K562 (cell line): ENCODE data around the gene GSG1. TPM values are rescaled to one million over a fixed set of nuclear protein-coding genes. Genes with fewer than 3 reads are reported as not detected.

ENCODE experiments used
- BACH1 ChIP-seq: fragments of 200-800 bp; sonication (Bioruptor generic); IDR thresholded peaks from 2 replicates; pipeline ENCODE4 v1.6.1; 2016; ENCODE audit warnings: missing genetic modification characterization, missing compliant biosample characterization
- DDX20 ChIP-seq: fragments of 450-650 bp; IDR thresholded peaks from 2 replicates; pipeline ENCODE4 v1.6.1; 2016; ENCODE audit warnings: missing genetic modification characterization, low read depth, mild to moderate bottlenecking, missing compliant biosample characterization, moderate library complexity
- ETV6 ChIP-seq, 3 experiments: fragments of 150-350 bp in 1 of 3; sonication (generic) in 1 of 3; formaldehyde crosslinking in 1 of 3; IDR thresholded peaks; 2 replicates each; pipeline versions ENCODE4 v1.6.1 to v1.8.0; 2014 to 2022; ENCODE audit warnings: borderline replicate concordance in 2 of 3, low read depth in 2 of 3, antibody characterized with exemption in 1 of 3, low read length in 1 of 3, mild to moderate bottlenecking in 1 of 3, missing genetic modification reagents in 1 of 3
- MNT ChIP-seq, 2 experiments: fragments of 450-650 bp; conservative IDR thresholded peaks; 2 replicates each; pipeline ENCODE4 v1.6.1; 2017; ENCODE audit warnings: mild to moderate bottlenecking in 2 of 2, moderate library complexity in 2 of 2
- NFE2 ChIP-seq: IDR thresholded peaks from 2 replicates; pipeline ENCODE4 v1.6.1; 2014; ENCODE audit warnings: antibody characterized with exemption, low read depth
- REST ChIP-seq, 2 experiments: fragments of 450-650 bp; formaldehyde crosslinking in 1 of 2; IDR thresholded peaks; 2 replicates each; pipeline versions ENCODE4 v1.4.0 to v1.6.1; 2014 to 2020; ENCODE audit warnings: mild to moderate bottlenecking in 2 of 2, borderline replicate concordance in 1 of 2, low read depth in 1 of 2
- THRB ChIP-seq: fragments of 450-650 bp; formaldehyde crosslinking; conservative IDR thresholded peaks from 2 replicates; pipeline ENCODE4 v1.4.0; 2022; ENCODE audit warnings: mild to moderate bottlenecking, missing genetic modification characterization
- ZBTB11 ChIP-seq, 3 experiments: fragments of 200-800 bp in 1 of 3; fragments of 250-450 bp in 1 of 3; fragments of 450-650 bp in 1 of 3; sonication (Bioruptor Pico) in 1 of 3; sonication (Bioruptor generic) in 1 of 3; formaldehyde crosslinking in 1 of 3; IDR thresholded peaks; 2 replicates each; pipeline versions ENCODE4 v1.6.1 to v1.8.0; 2016 to 2022; ENCODE audit warnings: mild to moderate bottlenecking in 2 of 3, missing genetic modification characterization in 2 of 3, missing compliant biosample characterization in 1 of 3, moderate library complexity in 1 of 3
- ZNF174 ChIP-seq: fragments of 250-450 bp; sonication (Bioruptor Pico); IDR thresholded peaks from 2 replicates; pipeline ENCODE4 v1.4.0; 2020; ENCODE audit warnings: mild to moderate bottlenecking
- polyA plus RNA-seq, 8 experiments: library from polyadenylated mRNA; depleted of rRNA in 4 of 8; stranded (reverse) in 5 of 8; unstranded in 3 of 8; fragments of >200 nt; fragmentation: Nextera tagmentation in 2 of 8; fragmentation: Illumina TruSeq in 1 of 8; extraction: Ambion mirVana in 2 of 8; extraction: Trizol in 1 of 8; gene quantifications; 2 replicates each; pipeline versions ENCODE4 v1.2.1 to v1.2.3, GENCODE V29; 2011 to 2014; ENCODE audit warnings: inconsistent platforms in 1 of 8, missing spikeins in 1 of 8
- total RNA-seq, 7 experiments: library from RNA; depleted of rRNA in 6 of 7; stranded (reverse); fragments of >200 nt in 6 of 7; fragmentation: Illumina TruSeq in 2 of 7; extraction: Trizol in 2 of 7; gene quantifications; 2 replicates each; pipeline versions ENCODE4 v1.2.1 to v1.2.3, GENCODE V29; 2011 to 2021; ENCODE audit warnings: low replicate concordance in 1 of 7

Gene GSG1
- total and polyA plus RNA-seq, 9 of the 15 experiments (the other 6 are each of a cell fraction or from before 2014, with no cell fraction given), result not detected

GRCh38 chr12:13066014-13066413 lies 37.5 kb downstream of the GSG1 start (continued):
- no peak for TF ChIP-seq REST (IDR thresholded peaks at IDR 0.05; ENCODE audit: borderline replicate concordance)
- TF ChIP-seq REST (CRISPR knock-in tag; IDR thresholded peaks at IDR 0.05; ENCODE audit: low read depth), result no peak
- no peak for TF ChIP-seq ETV6 (IDR thresholded peaks at IDR 0.05; ENCODE audit: borderline replicate concordance in 1 of 2, low read depth in 2 of 2, low read length in 1 of 2)
- no peak for TF ChIP-seq ETV6 (CRISPR knock-in tag; IDR thresholded peaks at IDR 0.05; ENCODE audit: borderline replicate concordance)
- TF ChIP-seq BACH1, result no peak
- TF ChIP-seq THRB (CRISPR knock-in tag), result no peak
- TF ChIP-seq ZNF174 (CRISPR knock-in tag), result no peak
- no peak for TF ChIP-seq ZBTB11 (CRISPR knock-in tag; IDR thresholded peaks at IDR 0.05)
- TF ChIP-seq NFE2, result no peak
- TF ChIP-seq MNT (conservative IDR thresholded peaks at IDR 0.05), result no peak
- TF ChIP-seq DDX20 (tag), result no peak
